Stimulated activated CD4-positive, alpha-beta T cell treated with anti-CD3 and anti-CD28 coated beads, Interleukin-12 subunit alpha, Interleukin-12 subunit beta, amount 100 ng/mL, for 48 hours (primary cell): ENCODE results near the gene SNPH.

Experiments used
- DNase-seq, 3 donors: peaks; one replicate each; pipeline ENCODE4 v3.0.0-alpha.2; 2020; ENCODE audit warnings: low read depth in 2 of 3, low spot score in 1 of 3

SNPH gene

GRCh38 chr20:1287306-1287705 is 21.2 kb downstream of the SNPH start:
- no peak for DNase-seq

GRCh38 chr20:1287787-1288569 is 21.9 kb downstream of the SNPH start:
- no peak for DNase-seq

- DNase-seq, result no peak
Measured at GRCh38 chr20:1291191-1291741, 25.2 kb downstream of the SNPH start.

GRCh38 chr20:1292620-1293019 is 26.5 kb downstream of the SNPH start:
- no peak for DNase-seq

GRCh38 chr20:1293641-1294379 is 27.7 kb downstream of the SNPH start:
- no peak for DNase-seq

GRCh38 chr20:1294497-1294896 is 28.4 kb downstream of the SNPH start:
- DNase-seq, result no peak

GRCh38 chr20:1295276-1295930 is 29.3 kb downstream of the SNPH start:
- no peak for DNase-seq

GRCh38 chr20:1296117-1296610 is 30.1 kb downstream of the SNPH start:
- DNase-seq, result no peak

- DNase-seq, result no peak
Measured at GRCh38 chr20:1296922-1297321, 30.8 kb downstream of the SNPH start.

- DNase-seq, result no peak
Measured at GRCh38 chr20:1297486-1297885, 31.4 kb downstream of the SNPH start.

GRCh38 chr20:1298166-1298565 is 32.1 kb downstream of the SNPH start:
- DNase-seq, result no peak

GRCh38 chr20:1298888-1299511 is 32.9 kb downstream of the SNPH start:
- no peak for DNase-seq

GRCh38 chr20:1299522-1299921 is 33.4 kb downstream of the SNPH start:
- DNase-seq, result peak in 1 of 3 donors; percentile 26

GRCh38 chr20:1300083-1300840 is 34.2 kb downstream of the SNPH start:
- no peak for DNase-seq

- peak; percentile 24 to 37 (median 29) for DNase-seq
Measured at GRCh38 chr20:1301031-1301529, 35.0 kb downstream of the SNPH start.

GRCh38 chr20:1302685-1303541 is 36.8 kb downstream of the SNPH start:
- no peak for DNase-seq

GRCh38 chr20:1304710-1305515 is 38.8 kb downstream of the SNPH start:
- DNase-seq, result no peak

- DNase-seq, result no peak
Measured at GRCh38 chr20:1305712-1306111, 39.6 kb downstream of the SNPH start.
